ENCODE data around the gene CARS1.

GRCh38 chr11:3008746-3009336 lies 48.4 kb downstream of the CARS1 start:
- TF ChIP-seq POLR2A (IDR thresholded peaks at IDR 0.05) = no peak
- TF ChIP-seq, protein P1, sequence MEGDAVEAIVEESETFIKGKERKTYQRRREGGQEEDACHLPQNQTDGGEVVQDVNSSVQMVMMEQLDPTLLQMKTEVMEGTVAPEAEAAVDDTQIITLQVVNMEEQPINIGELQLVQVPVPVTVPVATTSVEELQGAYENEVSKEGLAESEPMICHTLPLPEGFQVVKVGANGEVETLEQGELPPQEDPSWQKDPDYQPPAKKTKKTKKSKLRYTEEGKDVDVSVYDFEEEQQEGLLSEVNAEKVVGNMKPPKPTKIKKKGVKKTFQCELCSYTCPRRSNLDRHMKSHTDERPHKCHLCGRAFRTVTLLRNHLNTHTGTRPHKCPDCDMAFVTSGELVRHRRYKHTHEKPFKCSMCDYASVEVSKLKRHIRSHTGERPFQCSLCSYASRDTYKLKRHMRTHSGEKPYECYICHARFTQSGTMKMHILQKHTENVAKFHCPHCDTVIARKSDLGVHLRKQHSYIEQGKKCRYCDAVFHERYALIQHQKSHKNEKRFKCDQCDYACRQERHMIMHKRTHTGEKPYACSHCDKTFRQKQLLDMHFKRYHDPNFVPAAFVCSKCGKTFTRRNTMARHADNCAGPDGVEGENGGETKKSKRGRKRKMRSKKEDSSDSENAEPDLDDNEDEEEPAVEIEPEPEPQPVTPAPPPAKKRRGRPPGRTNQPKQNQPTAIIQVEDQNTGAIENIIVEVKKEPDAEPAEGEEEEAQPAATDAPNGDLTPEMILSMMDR (IDR thresholded peaks at IDR 0.05) = no peak

All from vagina (tissue), 2 donors.